DMS 273 (cell line): ENCODE data around the gene NINJ2.
A peak's percentile ranks its signal among the peaks of the same experiment; 100 is the strongest.
"Not testable (repeated sequence)": the region's sequence is repeated elsewhere in the genome, so short reads cannot be mapped to it uniquely, and the experiment has no call there.

Source experiments
- DNase-seq: peaks from one replicate; lab custom pipeline; 2025; ENCODE audit not compliant: unreplicated experiment; lab: John Stamatoyannopoulos, UW

The NINJ2 gene

GRCh38 chr12:588024-588322, 75.3 kb downstream of the NINJ2 start:
- DNase-seq: no peak

DNA sequence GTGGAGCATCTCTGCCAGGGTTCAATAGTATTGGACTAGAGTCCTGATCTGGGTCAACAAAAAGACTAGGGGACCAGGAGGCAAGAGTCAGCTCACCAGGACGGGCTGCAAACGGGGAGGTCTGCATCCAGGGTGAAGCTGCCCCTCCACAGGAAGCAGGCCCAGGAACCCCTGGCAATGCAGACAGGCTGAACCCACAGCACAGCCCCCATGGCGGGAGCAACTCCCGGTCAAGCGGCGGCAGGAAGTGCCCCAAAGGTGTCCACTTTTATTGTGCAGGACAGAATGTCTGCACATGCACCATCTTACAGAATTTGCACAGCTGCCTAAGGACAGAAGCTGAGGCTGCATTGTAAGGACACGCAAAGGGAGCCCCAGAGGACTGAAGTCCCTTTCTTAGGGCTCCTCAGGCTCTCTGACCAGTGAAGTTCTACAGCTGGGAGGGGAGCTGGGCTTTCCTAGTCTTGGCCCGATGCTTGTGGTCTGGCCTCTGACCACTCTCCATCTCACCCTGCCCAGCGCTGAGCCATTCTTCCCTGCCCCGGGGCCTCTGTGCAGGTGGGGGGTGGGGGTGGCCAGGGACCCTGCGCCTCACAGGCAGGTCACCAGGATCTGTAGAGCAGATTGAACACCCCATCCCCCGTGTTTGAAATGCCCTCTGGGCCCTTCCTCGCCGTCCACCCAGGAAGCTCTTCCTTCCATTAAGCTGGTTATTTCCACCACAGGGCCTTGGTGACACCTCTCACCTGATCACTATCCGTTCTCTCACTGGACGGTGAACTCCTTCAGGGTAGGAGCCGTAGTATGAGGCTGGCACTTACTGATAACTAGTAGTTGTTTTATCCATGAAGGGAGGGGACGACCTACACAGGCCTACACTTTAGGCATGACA, 75.9 kb downstream of the NINJ2 start:
- DNase-seq: no peak

DNA sequence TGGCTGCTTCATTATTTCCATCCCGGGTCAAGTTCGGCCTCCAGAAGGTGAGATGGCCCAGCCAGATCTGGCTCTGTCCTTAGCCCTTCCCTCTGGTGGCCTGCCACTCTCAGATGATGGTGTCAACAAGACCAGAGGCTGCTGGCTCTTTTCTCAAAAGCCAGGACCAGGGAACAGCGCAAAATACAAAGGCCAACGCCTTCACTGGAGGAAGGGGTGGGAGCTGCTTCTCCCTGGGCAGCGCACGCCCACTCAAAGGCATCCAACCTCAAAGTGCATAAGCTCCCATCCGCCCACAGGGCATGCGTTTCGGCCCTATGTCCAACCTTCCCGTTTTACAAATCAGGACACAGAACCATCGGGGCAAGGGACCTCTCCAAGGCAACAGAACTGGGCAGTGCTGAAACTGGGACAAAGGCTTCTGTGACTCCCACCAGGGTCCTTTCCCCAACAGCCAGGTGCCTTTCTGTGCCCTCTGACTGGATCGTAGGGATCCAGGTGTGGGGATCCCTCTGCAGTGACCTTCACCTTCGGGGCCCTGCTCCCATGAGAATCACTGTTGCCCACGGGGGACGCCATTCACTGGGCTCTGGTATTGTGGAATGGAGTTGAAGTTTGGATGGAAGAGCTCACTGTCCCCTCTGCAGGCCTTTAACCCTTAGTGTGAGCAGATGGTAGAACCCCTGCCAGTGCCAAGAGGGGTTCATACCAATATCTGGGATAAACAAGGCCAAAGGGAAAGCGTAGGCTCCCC, 76.8 kb downstream of the NINJ2 start:
- no peak for DNase-seq

- no peak for DNase-seq
Observed at GRCh38 chr12:585062-586061, 77.9 kb downstream of the NINJ2 start.

GRCh38 chr12:583251-583869, 79.9 kb downstream of the NINJ2 start:
- no peak for DNase-seq

GRCh38 chr12:581746-582145, 81.5 kb downstream of the NINJ2 start:
- no peak for DNase-seq

GRCh38 chr12:581321-581720, 81.9 kb downstream of the NINJ2 start:
- DNase-seq: no peak

DNA sequence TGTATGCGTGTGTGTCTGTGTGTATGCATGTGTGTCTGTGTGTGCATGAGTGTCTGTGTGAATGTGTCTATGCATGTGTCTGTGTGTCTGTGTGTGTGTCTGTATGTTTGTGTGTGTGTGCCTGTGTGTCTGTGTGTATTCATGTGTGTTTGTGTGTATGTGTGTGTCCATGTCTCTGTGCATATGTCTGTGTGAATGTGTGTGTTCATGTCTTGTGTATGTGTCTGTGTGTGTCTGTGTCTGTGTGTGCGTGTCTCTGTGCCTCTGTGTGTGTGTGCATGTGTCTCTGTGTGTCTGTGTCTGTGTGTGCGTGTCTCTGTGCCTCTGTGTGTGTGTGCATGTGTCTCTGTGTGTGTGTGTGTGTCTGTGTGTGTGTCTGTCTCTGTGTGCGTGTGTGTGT, 82.4 kb downstream of the NINJ2 start:
- no peak for DNase-seq

GRCh38 chr12:579420-580110, 83.7 kb downstream of the NINJ2 start:
- no peak for DNase-seq

- DNase-seq: peak; percentile 43
Observed at GRCh38 chr12:578748-579419, 84.4 kb downstream of the NINJ2 start.

DNA sequence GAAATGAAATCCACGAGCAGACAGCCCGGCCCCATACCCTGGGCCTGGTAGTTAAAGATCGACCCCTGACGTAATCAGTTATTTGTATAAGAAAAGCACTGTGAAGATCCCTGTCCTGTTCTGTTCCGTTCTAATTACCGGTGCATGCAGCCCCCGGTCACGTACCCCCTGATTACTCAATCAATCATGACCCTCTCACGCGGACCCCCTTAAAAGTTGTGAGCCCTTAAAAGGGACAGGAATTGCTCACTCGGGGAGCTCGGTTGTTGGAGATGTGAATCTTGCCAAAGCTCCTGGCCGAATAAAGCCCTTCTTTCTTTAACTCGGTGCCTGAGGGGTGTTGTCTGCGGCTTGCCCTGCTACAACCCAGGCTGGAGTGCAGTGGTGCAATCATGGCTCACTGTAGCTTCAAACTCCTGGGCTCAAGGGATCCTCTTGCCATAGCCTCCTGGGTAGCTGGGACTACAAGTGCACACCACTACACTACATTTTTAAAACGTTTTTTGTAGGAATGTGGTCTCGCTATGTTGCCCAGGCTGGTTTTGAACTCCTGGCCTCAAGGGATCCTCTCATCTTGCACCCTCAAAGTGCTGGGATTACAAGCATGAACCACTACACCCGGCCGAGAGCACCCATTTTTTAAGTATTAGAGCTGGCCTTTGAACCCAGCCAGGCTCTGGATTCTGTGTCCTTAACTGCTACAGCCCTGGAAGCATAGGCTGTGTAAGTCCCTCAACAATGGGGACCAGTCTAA, 85.1 kb downstream of the NINJ2 start:
- DNase-seq: not testable (repeated sequence)

- DNase-seq: no peak
Observed at GRCh38 chr12:576615-577110, 86.6 kb downstream of the NINJ2 start.

- DNase-seq: peak; percentile 89
Observed at GRCh38 chr12:575948-576614, 87.2 kb downstream of the NINJ2 start.

- no peak for DNase-seq
Observed at GRCh38 chr12:575129-575502, 88.1 kb downstream of the NINJ2 start.

- no peak for DNase-seq
Observed at GRCh38 chr12:574475-575128, 88.6 kb downstream of the NINJ2 start.

DNA sequence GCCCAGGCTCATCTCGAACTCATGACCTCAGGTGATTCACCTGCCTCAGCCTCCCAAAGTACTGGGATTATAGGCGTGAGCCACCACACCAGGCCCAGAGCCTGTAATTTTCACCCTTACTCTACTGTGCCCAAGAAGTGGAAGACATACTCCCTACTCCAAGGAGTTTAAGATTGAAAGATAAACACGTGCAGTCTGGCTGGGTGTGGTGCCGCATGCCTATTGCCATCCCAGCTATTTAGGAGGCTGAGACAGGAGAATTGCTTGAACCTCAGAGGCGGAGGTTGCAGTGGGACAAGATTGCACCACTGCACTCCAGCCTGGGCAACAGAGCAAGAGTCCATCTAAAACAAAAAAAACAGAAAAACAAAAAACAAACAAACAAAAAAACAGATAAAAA, 90.0 kb downstream of the NINJ2 start:
- no peak for DNase-seq

DNA sequence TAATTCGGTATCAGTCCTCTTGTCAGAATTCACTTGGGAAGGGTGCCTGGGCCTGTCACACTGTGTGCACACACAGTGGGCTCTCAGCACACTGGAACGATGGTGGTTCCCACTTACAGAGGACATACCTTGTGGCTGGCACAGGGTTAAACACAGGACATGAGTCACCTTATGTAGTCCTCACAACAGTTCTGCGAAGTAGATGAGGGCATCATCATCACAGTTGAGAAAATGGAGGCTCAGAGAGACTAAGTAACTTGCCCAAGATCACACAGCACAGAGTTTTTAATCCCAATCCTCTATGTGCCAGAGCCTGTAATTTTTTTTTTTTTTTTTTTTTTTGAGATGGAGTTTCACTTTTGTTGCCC, 90.7 kb downstream of the NINJ2 start:
- DNase-seq: no peak
